ENCODE results near the gene C1orf210. TPM values are rescaled to one million over a fixed set of nuclear protein-coding genes. Genes with fewer than 3 reads are reported as not detected.

C1orf210 gene
- total RNA-seq, 2 experiments from 2014 or later = not detected

- ATAC-seq = peak; percentile 91
- intact Hi-C loops (cut with micrococcal nuclease) = no loop called here
- ChIA-PET POLR2A (interaction anchor here (0.7 to 1.0 kb wide), 2 partner anchors 116 to 153 kb away, joined by 3 read pairs; no protein-coding TSS in a partner anchor), CTCF (no interaction called here)
- Mint-ChIP-seq H3K36me3 (ENCODE audit: low read depth) (peaks cover 5% of the 10 kb centered on the region), H3K27ac (peak overlapping the region; percentile 94), H3K9me3 (peaks cover 5% of the 10 kb centered on the region), H3K4me3 (peak overlapping the region; percentile 54), H3K4me1 (ENCODE audit: low read depth) (peaks cover 21% of the 10 kb centered on the region), H3K27me3 (peaks cover 11% of the 10 kb centered on the region)
- DNase-seq = peak; percentile 71
- TF ChIP-seq CTCF (IDR thresholded peaks at IDR 0.05) = no peak
Measured at GRCh38 chr1:43274125-43274803, 11.1 kb downstream of the C1orf210 start.

GRCh38 chr1:43273708-43274107 is 11.7 kb downstream of the C1orf210 start:
- H3K36me3 Mint-ChIP-seq (ENCODE audit: low read depth) = peaks cover 5% of the 10 kb centered on the region
- DNase-seq (no peak), ATAC-seq (no peak)
- CTCF ChIA-PET = no interaction called here
- peak overlapping the region; percentile 37 for H3K27ac Mint-ChIP-seq
- H3K4me3 Mint-ChIP-seq = no peak overlapping the region
- intact Hi-C loops (cut with micrococcal nuclease) = no loop called here
- peaks cover 11% of the 10 kb centered on the region for H3K27me3 Mint-ChIP-seq
- TF ChIP-seq CTCF (IDR thresholded peaks at IDR 0.05) = no peak
- H3K9me3 Mint-ChIP-seq = peaks cover 5% of the 10 kb centered on the region
- peaks cover 21% of the 10 kb centered on the region for H3K4me1 Mint-ChIP-seq (ENCODE audit: low read depth)
- POLR2A ChIA-PET = no interaction called here

- DNase-seq = no peak
- intact Hi-C loops (cut with micrococcal nuclease) = no loop called here
- Mint-ChIP-seq H3K4me3 (no peak overlapping the region), H3K9me3 (peaks cover 5% of the 10 kb centered on the region), H3K36me3 (ENCODE audit: low read depth) (peaks cover 5% of the 10 kb centered on the region), H3K27ac (no peak overlapping the region), H3K4me1 (ENCODE audit: low read depth) (peaks cover 21% of the 10 kb centered on the region), H3K27me3 (peaks cover 11% of the 10 kb centered on the region)
- CTCF ChIA-PET = no interaction called here
- no peak for ATAC-seq
- POLR2A ChIA-PET = no interaction called here
- TF ChIP-seq CTCF (IDR thresholded peaks at IDR 0.05) = no peak
Measured at GRCh38 chr1:43272576-43273571, 12.5 kb downstream of the C1orf210 start.

- H3K27me3 Mint-ChIP-seq = peaks cover 12% of the 10 kb centered on the region
- TF ChIP-seq CTCF (IDR thresholded peaks at IDR 0.05) = no peak
Measured at GRCh38 chr1:43272161-43272560, 13.2 kb downstream of the C1orf210 start.

More at GRCh38 chr1:43272161-43272560, 13.2 kb downstream of the C1orf210 start:
- ChIA-PET CTCF (no interaction called here), POLR2A (no interaction called here)
- H3K36me3 Mint-ChIP-seq (ENCODE audit: low read depth) = peaks cover 5% of the 10 kb centered on the region
- peaks cover 5% of the 10 kb centered on the region for H3K9me3 Mint-ChIP-seq
- H3K4me1 Mint-ChIP-seq (ENCODE audit: low read depth) = peaks cover 21% of the 10 kb centered on the region
- no peak overlapping the region for H3K4me3 Mint-ChIP-seq
- intact Hi-C loops (cut with micrococcal nuclease) = no loop called here
- no peak overlapping the region for H3K27ac Mint-ChIP-seq
- ATAC-seq (no peak), DNase-seq (no peak)
